ENCODE measurements around the gene CHST12. TPM values are rescaled to one million over a fixed set of nuclear protein-coding genes. Genes with fewer than 3 reads are reported as not detected.
A peak's percentile ranks its signal among the peaks of the same experiment; 100 is the strongest.

The CHST12 gene
- total RNA-seq, 1 donor from 2014 or later = 16.7 TPM

DNA sequence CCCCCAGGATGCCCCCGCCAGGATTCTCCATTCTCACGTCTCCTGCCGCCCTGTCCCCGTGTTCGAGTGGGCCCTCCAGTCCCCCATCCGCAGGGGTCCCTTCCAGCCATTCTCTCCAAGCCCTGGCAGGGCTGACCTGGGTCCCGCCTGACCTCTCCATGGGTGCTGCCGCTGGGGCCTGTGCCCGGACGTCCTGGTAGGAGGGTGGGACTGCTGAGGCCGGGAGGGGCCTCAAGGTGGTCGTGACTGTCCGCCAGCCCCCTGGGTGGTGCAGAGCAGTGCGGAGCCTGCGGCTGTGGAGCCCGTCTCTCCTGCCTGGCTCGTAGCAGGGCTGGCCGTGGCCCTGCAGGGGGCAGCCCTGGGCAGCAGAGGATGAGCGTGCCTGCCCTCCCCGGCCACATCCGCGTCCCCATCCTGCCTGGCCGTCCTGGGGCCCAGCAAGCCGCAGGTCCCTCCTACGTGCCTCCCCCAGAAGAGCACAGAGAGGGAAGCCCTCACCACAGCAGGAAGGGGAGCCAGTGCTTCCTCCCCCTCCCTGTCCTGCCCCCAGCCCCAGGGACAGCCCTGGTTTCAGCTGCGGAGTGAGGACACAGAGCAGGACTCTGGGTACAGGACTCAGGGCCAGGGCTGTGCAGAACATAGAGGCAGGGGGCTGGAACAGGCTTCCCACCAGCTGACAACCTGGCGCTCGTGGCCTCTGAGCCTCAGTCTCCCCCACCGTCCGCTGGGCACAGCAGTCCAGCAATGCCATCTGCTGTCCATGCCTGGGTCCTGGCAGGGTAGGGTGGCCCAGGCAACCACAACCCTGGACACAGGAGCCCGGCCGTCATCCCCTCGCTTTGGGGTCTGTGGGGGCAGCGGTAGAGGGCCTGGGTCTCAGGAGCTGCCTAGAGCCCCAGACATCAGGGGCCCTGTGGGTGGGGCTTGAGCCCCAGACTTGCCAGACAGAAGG, 74.3 kb downstream of the CHST12 start:
- Mint-ChIP-seq H3K36me3 (ENCODE audit: insufficient read depth) (no peaks in the 10 kb centered on the region), H3K9me3 (ENCODE audit: low read depth) (no peaks in the 10 kb centered on the region), H3K27ac (no peak overlapping the region), H3K27me3 (peaks cover 4% of the 10 kb centered on the region), H3K4me3 (ENCODE audit: low read depth) (no peak overlapping the region), H3K4me1 (ENCODE audit: low read depth) (no peaks in the 10 kb centered on the region)
- DNase-seq (ENCODE audit: low spot score, unreplicated experiment) = peak; percentile 48
- TF ChIP-seq, protein P1, sequence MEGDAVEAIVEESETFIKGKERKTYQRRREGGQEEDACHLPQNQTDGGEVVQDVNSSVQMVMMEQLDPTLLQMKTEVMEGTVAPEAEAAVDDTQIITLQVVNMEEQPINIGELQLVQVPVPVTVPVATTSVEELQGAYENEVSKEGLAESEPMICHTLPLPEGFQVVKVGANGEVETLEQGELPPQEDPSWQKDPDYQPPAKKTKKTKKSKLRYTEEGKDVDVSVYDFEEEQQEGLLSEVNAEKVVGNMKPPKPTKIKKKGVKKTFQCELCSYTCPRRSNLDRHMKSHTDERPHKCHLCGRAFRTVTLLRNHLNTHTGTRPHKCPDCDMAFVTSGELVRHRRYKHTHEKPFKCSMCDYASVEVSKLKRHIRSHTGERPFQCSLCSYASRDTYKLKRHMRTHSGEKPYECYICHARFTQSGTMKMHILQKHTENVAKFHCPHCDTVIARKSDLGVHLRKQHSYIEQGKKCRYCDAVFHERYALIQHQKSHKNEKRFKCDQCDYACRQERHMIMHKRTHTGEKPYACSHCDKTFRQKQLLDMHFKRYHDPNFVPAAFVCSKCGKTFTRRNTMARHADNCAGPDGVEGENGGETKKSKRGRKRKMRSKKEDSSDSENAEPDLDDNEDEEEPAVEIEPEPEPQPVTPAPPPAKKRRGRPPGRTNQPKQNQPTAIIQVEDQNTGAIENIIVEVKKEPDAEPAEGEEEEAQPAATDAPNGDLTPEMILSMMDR (IDR thresholded peaks at IDR 0.05; ENCODE audit: unreplicated experiment) = peak; percentile 77

DNA sequence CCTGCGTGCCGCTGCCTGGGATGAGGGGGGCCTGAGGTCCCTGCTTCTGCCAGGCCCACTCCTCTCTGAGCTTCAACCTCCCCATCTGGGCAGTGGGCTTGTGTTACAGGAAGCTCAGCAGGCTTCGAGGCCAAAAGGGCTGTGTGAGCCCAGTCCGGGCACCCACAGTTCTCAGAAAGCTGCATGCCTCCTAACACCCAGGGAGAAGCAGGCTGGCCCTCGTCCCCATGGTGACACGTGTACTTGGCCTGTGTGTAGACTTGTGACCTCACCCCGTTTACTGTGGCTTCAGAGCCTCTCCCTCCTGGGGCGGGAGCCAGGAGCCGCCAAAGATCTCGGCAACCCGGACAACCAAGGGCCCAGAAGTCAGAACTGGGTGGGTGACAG, 75.0 kb downstream of the CHST12 start:
- H3K27me3 Mint-ChIP-seq = peaks cover 4% of the 10 kb centered on the region
- TF ChIP-seq, protein P1 (IDR thresholded peaks at IDR 0.05; ENCODE audit: unreplicated experiment) = no peak
- H3K9me3 Mint-ChIP-seq (ENCODE audit: low read depth) = no peaks in the 10 kb centered on the region
- no peak for DNase-seq (ENCODE audit: low spot score, unreplicated experiment)
- H3K4me1 Mint-ChIP-seq (ENCODE audit: low read depth) = no peaks in the 10 kb centered on the region
- H3K27ac Mint-ChIP-seq = no peak overlapping the region
- H3K36me3 Mint-ChIP-seq (ENCODE audit: insufficient read depth) = no peaks in the 10 kb centered on the region
- no peak overlapping the region for H3K4me3 Mint-ChIP-seq (ENCODE audit: low read depth)

DNA sequence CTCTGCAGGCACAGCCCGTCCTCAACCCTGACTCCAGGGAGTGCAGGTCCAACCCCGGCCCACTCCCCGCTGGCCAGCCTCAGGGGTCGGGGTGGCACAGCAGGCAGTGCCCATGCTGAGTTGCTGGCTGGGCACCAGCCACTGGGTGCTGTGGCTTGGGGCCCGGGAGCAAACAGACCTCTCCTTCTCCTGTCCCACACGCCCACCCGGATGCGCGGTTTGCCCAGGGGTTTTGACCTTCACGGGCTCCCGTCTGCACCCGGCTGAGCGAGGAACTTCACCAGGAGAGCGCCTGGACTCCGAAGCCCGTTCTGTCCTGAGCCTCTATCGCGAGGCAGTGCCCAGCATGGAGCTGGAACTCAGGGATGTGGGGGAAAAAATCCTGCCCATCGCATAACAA, 75.4 kb downstream of the CHST12 start:
- Mint-ChIP-seq H3K27ac (no peak overlapping the region), H3K4me1 (ENCODE audit: low read depth) (no peaks in the 10 kb centered on the region), H3K36me3 (ENCODE audit: insufficient read depth) (no peaks in the 10 kb centered on the region), H3K9me3 (ENCODE audit: low read depth) (no peaks in the 10 kb centered on the region), H3K27me3 (peaks cover 4% of the 10 kb centered on the region), H3K4me3 (ENCODE audit: low read depth) (no peak overlapping the region)
- no peak for DNase-seq (ENCODE audit: low spot score, unreplicated experiment)
- TF ChIP-seq, protein P1 (IDR thresholded peaks at IDR 0.05; ENCODE audit: unreplicated experiment) = no peak

DNA sequence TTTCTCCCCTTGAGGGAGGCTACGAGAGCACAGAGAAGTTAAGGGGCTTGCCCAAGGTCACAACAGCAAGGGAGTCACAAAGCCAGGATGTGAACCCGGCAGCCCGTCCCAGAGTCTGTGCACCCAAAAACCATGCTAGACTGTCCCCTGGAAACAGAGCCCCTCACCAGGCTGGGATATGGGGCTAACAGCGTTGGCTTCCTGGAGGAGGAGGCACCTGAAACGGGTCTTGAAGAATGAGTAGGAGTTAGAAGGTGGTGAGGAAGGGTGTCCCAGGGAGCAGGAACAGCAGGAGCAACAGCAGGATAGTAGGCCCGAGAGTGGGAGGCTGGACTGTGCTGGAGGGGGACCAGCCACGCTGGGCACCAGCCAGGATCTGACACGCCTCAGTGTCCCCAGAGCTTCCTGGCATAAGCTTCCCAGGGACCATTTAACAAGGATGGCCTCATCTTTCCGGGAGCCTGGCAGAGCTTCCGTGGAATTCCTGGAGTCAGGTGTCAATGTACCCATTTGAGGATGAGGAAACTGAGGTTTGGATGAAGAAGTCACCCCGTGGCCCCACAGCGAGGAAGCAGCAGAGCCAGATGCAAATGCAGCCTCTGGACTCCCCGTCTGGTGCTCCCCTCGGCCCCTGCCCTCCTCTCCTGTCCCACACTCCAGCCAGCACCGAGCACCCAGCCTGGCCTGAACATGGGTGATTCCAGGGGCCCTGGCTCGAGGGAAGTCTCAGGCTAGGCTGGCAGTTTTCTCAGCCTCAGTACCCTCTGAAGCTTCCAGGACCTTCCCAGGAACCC, 76.1 kb downstream of the CHST12 start:
- H3K27ac Mint-ChIP-seq = no peak overlapping the region
- H3K27me3 Mint-ChIP-seq = peaks cover 4% of the 10 kb centered on the region
- no peaks in the 10 kb centered on the region for H3K4me1 Mint-ChIP-seq (ENCODE audit: low read depth)
- DNase-seq (ENCODE audit: low spot score, unreplicated experiment) = no peak
- TF ChIP-seq, protein P1 (IDR thresholded peaks at IDR 0.05; ENCODE audit: unreplicated experiment) = no peak
- H3K36me3 Mint-ChIP-seq (ENCODE audit: insufficient read depth) = no peaks in the 10 kb centered on the region
- no peak overlapping the region for H3K4me3 Mint-ChIP-seq (ENCODE audit: low read depth)
- H3K9me3 Mint-ChIP-seq (ENCODE audit: low read depth) = no peaks in the 10 kb centered on the region

DNA sequence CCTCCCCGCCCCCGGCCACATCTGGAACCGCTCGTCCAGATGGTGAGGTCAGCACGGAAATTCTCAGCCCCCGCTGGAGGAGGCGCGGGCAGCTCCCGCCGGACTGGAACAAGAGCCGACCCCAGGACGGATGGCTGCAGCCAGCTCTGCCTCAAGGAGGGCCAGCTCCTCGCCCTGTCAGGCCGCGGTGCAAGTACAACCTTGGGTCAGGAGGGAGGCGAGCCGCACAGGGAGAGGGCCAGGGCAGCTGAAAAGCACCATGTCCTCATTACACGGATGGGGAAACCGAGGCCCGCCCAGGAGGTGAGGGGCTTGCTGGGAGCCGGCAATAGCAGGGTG, 76.6 kb downstream of the CHST12 start:
- TF ChIP-seq, protein P1 (IDR thresholded peaks at IDR 0.05; ENCODE audit: unreplicated experiment) = no peak
- Mint-ChIP-seq H3K27me3 (peaks cover 4% of the 10 kb centered on the region), H3K36me3 (ENCODE audit: insufficient read depth) (no peaks in the 10 kb centered on the region), H3K4me1 (ENCODE audit: low read depth) (no peaks in the 10 kb centered on the region), H3K4me3 (ENCODE audit: low read depth) (no peak overlapping the region), H3K27ac (no peak overlapping the region), H3K9me3 (ENCODE audit: low read depth) (no peaks in the 10 kb centered on the region)
- no peak for DNase-seq (ENCODE audit: low spot score, unreplicated experiment)

All from progenitor cell of endocrine pancreas (in vitro differentiated cells).